GM23338 (cell line): Measurements from ENCODE around the gene GOLGA2. TPM values are rescaled to one million over a fixed set of nuclear protein-coding genes. Genes with fewer than 3 reads are reported as not detected.

Experiments
- ATAC-seq: fragments of 200-7000 bp; cut with Tn5 transposase; 3 replicates; pipeline ENCODE4 v1.9.1; 2020
- DNase-seq: peaks from one replicate; pipeline ENCODE4 v3.0.0-alpha.2; 2015; ENCODE audit warnings: low spot score
- H2AFZ ChIP-seq: fragments of 200-600 bp; sonication (generic); 2 replicates; pipeline ENCODE4 v1.8.0; 2016; ENCODE audit warnings: antibody characterized with exemption, mild to moderate bottlenecking, moderate library complexity
- H3F3A ChIP-seq: fragments of 200-600 bp; sonication (generic); replicated peaks from 2 replicates; pipeline ENCODE4 v1.8.0; 2017; ENCODE audit warnings: antibody characterized with exemption, mixed run types, low read depth
- H3K27ac ChIP-seq: fragments of 200-600 bp; sonication (generic); 2 replicates; pipeline ENCODE4 v1.6.1; 2016; ENCODE audit warnings: low read depth
- H3K27me3 ChIP-seq: fragments of 200-600 bp; sonication (generic); 2 replicates; pipeline ENCODE4 v1.8.0; 2016; ENCODE audit warnings: mild to moderate bottlenecking, mixed run types, moderate library complexity; ENCODE audit not compliant: insufficient read depth
- H3K36me3 ChIP-seq: fragments of 200-600 bp; sonication (generic); 2 replicates; pipeline ENCODE4 v1.8.0; 2016; ENCODE audit warnings: mild to moderate bottlenecking; ENCODE audit not compliant: insufficient read depth
- H3K4me1 ChIP-seq: fragments of 200-600 bp; sonication (generic); 2 replicates; pipeline ENCODE4 v1.8.0; 2016; ENCODE audit warnings: mild to moderate bottlenecking, moderate library complexity; ENCODE audit not compliant: insufficient read depth
- H3K4me2 ChIP-seq: fragments of 200-600 bp; sonication (generic); 2 replicates; pipeline ENCODE4 v1.7.1; 2017; ENCODE audit warnings: mixed run types
- H3K4me3 ChIP-seq: fragments of 200-600 bp; sonication (generic); 2 replicates; pipeline ENCODE4 v1.6.1; 2016; ENCODE audit warnings: mixed run types
- H3K79me2 ChIP-seq: fragments of 200-600 bp; sonication (generic); replicated peaks from 2 replicates; pipeline ENCODE4 v1.8.0; 2017; ENCODE audit warnings: mild to moderate bottlenecking; ENCODE audit not compliant: insufficient read depth
- H3K9me2 ChIP-seq: fragments of 200-600 bp; sonication (generic); 2 replicates; pipeline ENCODE4 v1.8.0; 2017; ENCODE audit not compliant: insufficient read depth
- H4K20me1 ChIP-seq: fragments of 200-600 bp; sonication (generic); replicated peaks from 2 replicates; pipeline ENCODE4 v1.8.0; 2017; ENCODE audit warnings: mild to moderate bottlenecking; ENCODE audit not compliant: insufficient read depth
- H3K27ac Mint-ChIP-seq: 2 replicates; pipeline ENCODE4 v1.8.0; 2020; ENCODE audit warnings: inconsistent platforms, mild to moderate bottlenecking, moderate library complexity, mixed read lengths
- H3K27me3 Mint-ChIP-seq: 3 replicates; pipeline ENCODE4 v1.8.0; 2022; ENCODE audit warnings: low read depth, mild to moderate bottlenecking, moderate library complexity, mixed read lengths, inconsistent platforms; ENCODE audit not compliant: insufficient read depth, poor library complexity
- H3K36me3 Mint-ChIP-seq: 3 replicates; pipeline ENCODE4 v1.8.0; 2021; ENCODE audit warnings: low read depth, mild to moderate bottlenecking, inconsistent platforms, moderate library complexity, mixed read lengths
- H3K4me1 Mint-ChIP-seq: 3 replicates; pipeline ENCODE4 v1.8.0; 2020; ENCODE audit warnings: mild to moderate bottlenecking, inconsistent platforms, mixed read lengths
- H3K4me3 Mint-ChIP-seq: 3 replicates; pipeline ENCODE4 v1.8.0; 2021; ENCODE audit warnings: moderate library complexity, mild to moderate bottlenecking, inconsistent platforms, mixed read lengths
- H3K9me3 Mint-ChIP-seq: 3 replicates; pipeline ENCODE4 v1.8.0; 2020; ENCODE audit warnings: moderate library complexity, mild to moderate bottlenecking, inconsistent platforms, mixed read lengths
- CREB1 ChIP-seq: fragments of 250-450 bp; sonication (Bioruptor Pico); IDR thresholded peaks from 2 replicates; pipeline ENCODE4 v1.5.0; 2020; ENCODE audit warnings: low read depth, mild to moderate bottlenecking, moderate library complexity
- ZNF462 ChIP-seq: fragments of 250-450 bp; sonication (Bioruptor Pico); IDR thresholded peaks from 2 replicates; pipeline ENCODE4 v1.5.0; 2020; ENCODE audit warnings: mild to moderate bottlenecking, moderate library complexity
- polyA plus RNA-seq: library from polyadenylated mRNA; unstranded; fragments of >200 nt; fragmentation: Nextera tagmentation; extraction: Ambion mirVana; gene quantifications from 2 replicates; pipeline ENCODE4 v1.2.1, GENCODE V29; 2016
- total RNA-seq: library from RNA; depleted of rRNA; stranded (reverse); fragments of >200 nt; shearing (Covaris generic); gene quantifications from 2 replicates; pipeline ENCODE4 v1.2.3, GENCODE V29; 2014
- TF ChIP-seq, protein P1 (sequence below), 2 experiments: fragments of 200-600 bp in 1 of 2; sonication (generic) in 1 of 2; conservative IDR thresholded peaks; 2 replicates each; pipeline versions ENCODE4 v1.5.1 to v1.6.1; 2016 to 2017; ENCODE audit warnings: antibody characterized with exemption in 2 of 2, low read depth in 2 of 2, mild to moderate bottlenecking in 2 of 2, moderate library complexity in 1 of 2

The GOLGA2 gene
- total and polyA plus RNA-seq, 2 experiments from 2014 or later, result 32.6 to 48.4 TPM

DNA sequence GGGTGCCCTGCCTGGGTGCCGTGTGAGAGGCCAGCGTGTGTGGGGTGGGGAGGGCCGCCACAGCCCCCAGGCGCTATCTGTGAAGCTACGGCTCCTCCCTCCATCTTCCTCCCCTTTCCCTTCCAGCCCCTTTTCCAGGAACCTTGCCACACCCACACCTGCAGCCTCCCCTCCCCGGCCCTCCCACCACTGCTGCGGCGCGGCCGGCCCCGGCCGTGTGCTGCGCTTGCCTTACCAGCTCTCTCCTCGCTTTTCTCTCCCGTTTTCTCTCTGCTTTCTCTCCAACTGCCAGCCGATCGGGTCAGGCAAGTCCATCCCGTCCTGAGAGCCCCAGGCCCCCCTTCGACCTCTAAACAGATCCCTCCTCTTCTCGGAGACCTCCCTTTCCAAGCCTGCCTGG lies 21.4 kb downstream of the GOLGA2 start (continued):
- TF ChIP-seq CREB1 (CRISPR knock-in tag) (no peak), ZNF462 (CRISPR knock-in tag) (no peak)
- TF ChIP-seq, protein P1, sequence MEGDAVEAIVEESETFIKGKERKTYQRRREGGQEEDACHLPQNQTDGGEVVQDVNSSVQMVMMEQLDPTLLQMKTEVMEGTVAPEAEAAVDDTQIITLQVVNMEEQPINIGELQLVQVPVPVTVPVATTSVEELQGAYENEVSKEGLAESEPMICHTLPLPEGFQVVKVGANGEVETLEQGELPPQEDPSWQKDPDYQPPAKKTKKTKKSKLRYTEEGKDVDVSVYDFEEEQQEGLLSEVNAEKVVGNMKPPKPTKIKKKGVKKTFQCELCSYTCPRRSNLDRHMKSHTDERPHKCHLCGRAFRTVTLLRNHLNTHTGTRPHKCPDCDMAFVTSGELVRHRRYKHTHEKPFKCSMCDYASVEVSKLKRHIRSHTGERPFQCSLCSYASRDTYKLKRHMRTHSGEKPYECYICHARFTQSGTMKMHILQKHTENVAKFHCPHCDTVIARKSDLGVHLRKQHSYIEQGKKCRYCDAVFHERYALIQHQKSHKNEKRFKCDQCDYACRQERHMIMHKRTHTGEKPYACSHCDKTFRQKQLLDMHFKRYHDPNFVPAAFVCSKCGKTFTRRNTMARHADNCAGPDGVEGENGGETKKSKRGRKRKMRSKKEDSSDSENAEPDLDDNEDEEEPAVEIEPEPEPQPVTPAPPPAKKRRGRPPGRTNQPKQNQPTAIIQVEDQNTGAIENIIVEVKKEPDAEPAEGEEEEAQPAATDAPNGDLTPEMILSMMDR (conservative IDR thresholded peaks at IDR 0.05; ENCODE audit: low read depth in 2 of 2), result no peak

- Mint-ChIP-seq H3K9me3 (no peaks in the 10 kb centered on the region; the same call in 2 of the 3 replicates), H3K4me1 (peaks cover 37% of the 10 kb centered on the region), H3K27ac (no peak overlapping the region), H3K36me3 (peaks cover 16% of the 10 kb centered on the region), H3K27me3 (peaks cover 21% of the 10 kb centered on the region), H3K4me3 (no peak overlapping the region)
- Histone ChIP-seq H3K4me2 (no peak overlapping the region), H4K20me1 (peaks cover 6% of the 10 kb centered on the region), H3K4me3 (no peak overlapping the region), H3F3A (peaks cover 15% of the 10 kb centered on the region; the same call in 1 of the 2 replicates), H3K27ac (no peak overlapping the region), H3K4me1 (peaks cover 14% of the 10 kb centered on the region), H3K27me3 (no peaks in the 10 kb centered on the region), H3K79me2 (0 out of 2 replicates have a peak, but pooled peaks cover 6% of the 10 kb centered on the region), H3K36me3 (peaks cover 4% of the 10 kb centered on the region; the same call in 1 of the 2 replicates), H2AFZ (no peak overlapping the region), H3K9me2 (no peaks in the 10 kb centered on the region)
- no peak for TF ChIP-seq ZNF462 (CRISPR knock-in tag)
- no peak for ATAC-seq
- DNase-seq, result no peak
These were observed 21.8 kb downstream of the GOLGA2 start for GRCh38 chr9:128253991-128254346.
